NCI-H2171 treated with DMSO at 0.1 percent for 48 hours (cell line): Measurements from ENCODE around the gene SLC34A2.

Source experiments
- DNase-seq: peaks from one replicate; lab custom pipeline; 2025; lab: John Stamatoyannopoulos, UW

Gene SLC34A2

GRCh38 chr4:25727711-25728493 is 72.3 kb downstream of the SLC34A2 start:
- DNase-seq = no peak
